ENCODE data around the gene MKRN1. TPM values are rescaled to one million over a fixed set of nuclear protein-coding genes. Genes with fewer than 3 reads are reported as not detected.
"Not testable (repeated sequence)": the region's sequence is repeated elsewhere in the genome, so short reads cannot be mapped to it uniquely, and the experiment has no call there.

The MKRN1 gene
- total RNA-seq, 1 donor from 2014 or later = 119 TPM

GRCh38 chr7:140485500-140486265, 6.4 kb upstream of the MKRN1 start:
- peak; percentile 86 for DNase-seq (ENCODE audit: low read depth)

GRCh38 chr7:140484951-140485499, 5.7 kb upstream of the MKRN1 start:
- no peak for DNase-seq (ENCODE audit: low read depth)

GRCh38 chr7:140484479-140484878, 5.2 kb upstream of the MKRN1 start:
- DNase-seq (ENCODE audit: low read depth) = no peak

- DNase-seq (ENCODE audit: low read depth) = no peak
These were observed 407 bp upstream of the MKRN1 start for GRCh38 chr7:140479739-140480084.

GRCh38 chr7:140478246-140479061, 851 bp downstream of the MKRN1 start:
- DNase-seq (ENCODE audit: low read depth) = no peak

- no peak for DNase-seq (ENCODE audit: low read depth)
These were observed 2.5 kb downstream of the MKRN1 start for GRCh38 chr7:140476698-140477261.

GRCh38 chr7:140475747-140476333, 3.5 kb downstream of the MKRN1 start:
- peak; percentile 61 for DNase-seq (ENCODE audit: low read depth)

- DNase-seq (ENCODE audit: low read depth) = no peak
These were observed 16.2 kb downstream of the MKRN1 start for GRCh38 chr7:140463111-140463510.

- no peak for DNase-seq (ENCODE audit: low read depth)
These were observed 20.4 kb downstream of the MKRN1 start for GRCh38 chr7:140458916-140459315.

- no peak for DNase-seq (ENCODE audit: low read depth)
These were observed 21.1 kb downstream of the MKRN1 start for GRCh38 chr7:140458201-140458600.

GRCh38 chr7:140456551-140457051, 22.7 kb downstream of the MKRN1 start:
- DNase-seq (ENCODE audit: low read depth) = peak; percentile 87

GRCh38 chr7:140455743-140456142, 23.6 kb downstream of the MKRN1 start:
- no peak for DNase-seq (ENCODE audit: low read depth)

GRCh38 chr7:140454657-140455015, 24.7 kb downstream of the MKRN1 start:
- no peak for DNase-seq (ENCODE audit: low read depth)

- not testable (repeated sequence) for DNase-seq (ENCODE audit: low read depth)
These were observed 25.3 kb downstream of the MKRN1 start for GRCh38 chr7:140453785-140454656.

- DNase-seq (ENCODE audit: low read depth) = no peak
These were observed 26.0 kb downstream of the MKRN1 start for GRCh38 chr7:140453273-140453672.

- no peak for DNase-seq (ENCODE audit: low read depth)
These were observed 27.6 kb downstream of the MKRN1 start for GRCh38 chr7:140451716-140452115.

GRCh38 chr7:140448781-140449480, 30.4 kb downstream of the MKRN1 start:
- DNase-seq (ENCODE audit: low read depth) = no peak

GRCh38 chr7:140447841-140448240, 31.5 kb downstream of the MKRN1 start:
- no peak for DNase-seq (ENCODE audit: low read depth)

GRCh38 chr7:140446467-140446866, 32.8 kb downstream of the MKRN1 start:
- DNase-seq (ENCODE audit: low read depth) = no peak

GRCh38 chr7:140441519-140441918, 37.8 kb downstream of the MKRN1 start:
- no peak for DNase-seq (ENCODE audit: low read depth)
